Measurements from ENCODE around the gene CAMKMT. TPM values are rescaled to one million over a fixed set of nuclear protein-coding genes. Genes with fewer than 3 reads are reported as not detected.

The CAMKMT gene
- total RNA-seq, 1 experiment from 2014 or later: 12.5 TPM

GRCh38 chr2:44569491-44569890 lies 207.7 kb downstream of the CAMKMT start:
- no peak overlapping the region for H3K4me3 ChIP-seq (ENCODE audit: low read depth, low read length, poor library complexity, severe bottlenecking)
- ChIA-PET POLR2A (ENCODE audit: low non-redundant PET) (no interaction called here), CTCF (no interaction called here)
- H3K4me1 ChIP-seq (ENCODE audit: insufficient read depth, low read length, poor library complexity, severe bottlenecking): no peaks in the 10 kb centered on the region
- TF ChIP-seq EZH2 (IDR thresholded peaks at IDR 0.05; ENCODE audit: borderline replicate concordance, low read depth, low read length, poor library complexity, severe bottlenecking) (no peak), CTCF (conservative IDR thresholded peaks at IDR 0.05; ENCODE audit: low read depth, low read length) (no peak)
- H3K9me3 ChIP-seq (ENCODE audit: low read depth, low read length, poor library complexity, severe bottlenecking): no peaks in the 10 kb centered on the region
- H3K36me3 ChIP-seq (ENCODE audit: insufficient read depth, low read length, poor library complexity, severe bottlenecking): no peaks in the 10 kb centered on the region
- DNase-seq (ENCODE audit: low spot score): no peak
- BruUV-seq (replicated peaks): no TSS peak
- intact Hi-C loops (cut with micrococcal nuclease; ENCODE audit: unreplicated experiment): no loop called here
- no peaks in the 10 kb centered on the region for H3K27me3 ChIP-seq (replicated peaks; ENCODE audit: insufficient read depth, low read depth, low read length, poor library complexity)
- no peak overlapping the region for H3K27ac ChIP-seq (ENCODE audit: low read depth, low read length, poor library complexity, severe bottlenecking)

GRCh38 chr2:44570271-44570670 lies 208.5 kb downstream of the CAMKMT start:
- no peaks in the 10 kb centered on the region for H3K27me3 ChIP-seq (replicated peaks; ENCODE audit: insufficient read depth, low read depth, low read length, poor library complexity)
- ChIA-PET CTCF (no interaction called here), POLR2A (ENCODE audit: low non-redundant PET) (no interaction called here)
- H3K4me3 ChIP-seq (ENCODE audit: low read depth, low read length, poor library complexity, severe bottlenecking): no peak overlapping the region
- TF ChIP-seq CTCF (conservative IDR thresholded peaks at IDR 0.05; ENCODE audit: low read depth, low read length) (no peak), EZH2 (IDR thresholded peaks at IDR 0.05; ENCODE audit: borderline replicate concordance, low read depth, low read length, poor library complexity, severe bottlenecking) (no peak)
- BruUV-seq (replicated peaks): no TSS peak
- no peaks in the 10 kb centered on the region for H3K9me3 ChIP-seq (ENCODE audit: low read depth, low read length, poor library complexity, severe bottlenecking)
- no peak for DNase-seq (ENCODE audit: low spot score)
- intact Hi-C loops (cut with micrococcal nuclease; ENCODE audit: unreplicated experiment): no loop called here
- H3K36me3 ChIP-seq (ENCODE audit: insufficient read depth, low read length, poor library complexity, severe bottlenecking): no peaks in the 10 kb centered on the region
- no peak overlapping the region for H3K27ac ChIP-seq (ENCODE audit: low read depth, low read length, poor library complexity, severe bottlenecking)
- H3K4me1 ChIP-seq (ENCODE audit: insufficient read depth, low read length, poor library complexity, severe bottlenecking): no peaks in the 10 kb centered on the region

- Histone ChIP-seq H3K27me3 (replicated peaks; ENCODE audit: insufficient read depth, low read depth, low read length, poor library complexity) (no peaks in the 10 kb centered on the region), H3K27ac (ENCODE audit: low read depth, low read length, poor library complexity, severe bottlenecking) (no peak overlapping the region), H3K4me1 (ENCODE audit: insufficient read depth, low read length, poor library complexity, severe bottlenecking) (no peaks in the 10 kb centered on the region), H3K9me3 (ENCODE audit: low read depth, low read length, poor library complexity, severe bottlenecking) (no peaks in the 10 kb centered on the region), H3K4me3 (ENCODE audit: low read depth, low read length, poor library complexity, severe bottlenecking) (no peak overlapping the region), H3K36me3 (ENCODE audit: insufficient read depth, low read length, poor library complexity, severe bottlenecking) (no peaks in the 10 kb centered on the region)
- ChIA-PET POLR2A (ENCODE audit: low non-redundant PET) (no interaction called here), CTCF (no interaction called here)
- TF ChIP-seq EZH2 (IDR thresholded peaks at IDR 0.05; ENCODE audit: borderline replicate concordance, low read depth, low read length, poor library complexity, severe bottlenecking) (no peak), CTCF (conservative IDR thresholded peaks at IDR 0.05; ENCODE audit: low read depth, low read length) (no peak)
- no peak for DNase-seq (ENCODE audit: low spot score)
- intact Hi-C loops (cut with micrococcal nuclease; ENCODE audit: unreplicated experiment): no loop called here
- no TSS peak for BruUV-seq (replicated peaks)
These were observed 209.0 kb downstream of the CAMKMT start for GRCh38 chr2:44570777-44571176.
